NCI-H128 (cell line): ENCODE results near the gene CD200.
"Not testable (repeated sequence)": the region's sequence is repeated elsewhere in the genome, so short reads cannot be mapped to it uniquely, and the experiment has no call there.

Experiments
- DNase-seq: peaks from one replicate; lab custom pipeline; 2025; ENCODE audit not compliant: unreplicated experiment; lab: John Stamatoyannopoulos, UW

The CD200 gene

GRCh38 chr3:112357930-112358780, 25.2 kb downstream of the CD200 start:
- DNase-seq: no peak

GRCh38 chr3:112360561-112360960, 27.6 kb downstream of the CD200 start:
- DNase-seq: no peak

GRCh38 chr3:112362221-112362620, 29.3 kb downstream of the CD200 start:
- DNase-seq: no peak

GRCh38 chr3:112364291-112364690, 31.3 kb downstream of the CD200 start:
- no peak for DNase-seq

GRCh38 chr3:112365035-112365434, 32.1 kb downstream of the CD200 start:
- no peak for DNase-seq

GRCh38 chr3:112365636-112366035, 32.7 kb downstream of the CD200 start:
- no peak for DNase-seq

- DNase-seq: no peak
Observed at GRCh38 chr3:112366522-112366921, 33.6 kb downstream of the CD200 start.

- no peak for DNase-seq
Observed at GRCh38 chr3:112371569-112371968, 38.6 kb downstream of the CD200 start.

GRCh38 chr3:112372396-112372795, 39.4 kb downstream of the CD200 start:
- DNase-seq: no peak

- no peak for DNase-seq
Observed at GRCh38 chr3:112373476-112373875, 40.5 kb downstream of the CD200 start.

- DNase-seq: no peak
Observed at GRCh38 chr3:112373924-112374323, 41.0 kb downstream of the CD200 start.

GRCh38 chr3:112374333-112374734, 41.4 kb downstream of the CD200 start:
- DNase-seq: no peak

- no peak for DNase-seq
Observed at GRCh38 chr3:112375117-112375516, 42.2 kb downstream of the CD200 start.

GRCh38 chr3:112376241-112376911, 43.4 kb downstream of the CD200 start:
- no peak for DNase-seq

GRCh38 chr3:112376992-112377391, 44.0 kb downstream of the CD200 start:
- DNase-seq: no peak

- DNase-seq: no peak
Observed at GRCh38 chr3:112377568-112378071, 44.7 kb downstream of the CD200 start.

- not testable (repeated sequence) for DNase-seq
Observed at GRCh38 chr3:112378347-112378746, 45.4 kb downstream of the CD200 start.

GRCh38 chr3:112379020-112379690, 46.2 kb downstream of the CD200 start:
- no peak for DNase-seq

GRCh38 chr3:112381673-112382542, 49.0 kb downstream of the CD200 start:
- no peak for DNase-seq

GRCh38 chr3:112382543-112383160, 49.7 kb downstream of the CD200 start:
- no peak for DNase-seq
